ENCODE measurements around the gene ATP6V0C. TPM values are rescaled to one million over a fixed set of nuclear protein-coding genes. Genes with fewer than 3 reads are reported as not detected.
"Not testable (repeated sequence)": the region's sequence is repeated elsewhere in the genome, so short reads cannot be mapped to it uniquely, and the experiment has no call there.

Gene ATP6V0C
- total and polyA plus RNA-seq, 2 of the 13 experiments (the other 11 are each of a cell fraction or from before 2014, with no cell fraction given), result 10.4 to 20.1 TPM

GRCh38 chr16:2541409-2541808, 27.7 kb downstream of the ATP6V0C start (continued):
- peak; percentile 49; the same call in 1 of the 2 replicates for TF ChIP-seq CBX5 (CRISPR knock-in tag; IDR thresholded peaks at IDR 0.05; ENCODE audit: borderline replicate concordance)
- 0 out of 2 replicates have a peak, but pooled peaks have one; percentile 24 for TF ChIP-seq SAFB2 (CRISPR knock-in tag; IDR thresholded peaks at IDR 0.05; ENCODE audit: borderline replicate concordance, low read depth)
- not testable (repeated sequence) for TF ChIP-seq FOXP1 (IDR thresholded peaks at IDR 0.05)
- TF ChIP-seq FOXP1 (CRISPR knock-in tag; IDR thresholded peaks at IDR 0.05), result peak; percentile 51
- TF ChIP-seq KDM3A (CRISPR knock-in tag; IDR thresholded peaks at IDR 0.05; ENCODE audit: low read depth), result 0 out of 2 replicates have a peak, but pooled peaks have one; percentile 38
- TF ChIP-seq KDM6A (CRISPR knock-in tag; IDR thresholded peaks at IDR 0.05; ENCODE audit: low read depth), result peak; percentile 43; the same call in 1 of the 2 replicates
- peak; percentile 38; the same call in 1 of the 2 replicates for TF ChIP-seq NCOR1 (IDR thresholded peaks at IDR 0.05; ENCODE audit: borderline replicate concordance, low read length)
- TF ChIP-seq ZBTB38 (CRISPR knock-in tag; IDR thresholded peaks at IDR 0.05), result peak; percentile 77
- peak; percentile 73 for TF ChIP-seq DMAP1 (CRISPR knock-in tag; IDR thresholded peaks at IDR 0.05)
- TF ChIP-seq MXD4 (CRISPR knock-in tag; IDR thresholded peaks at IDR 0.05), result peak; percentile 84
- peak; percentile 61; the same call in 1 of the 2 replicates for TF ChIP-seq MEIS2 (CRISPR knock-in tag; IDR thresholded peaks at IDR 0.05)
- TF ChIP-seq TEAD3 (CRISPR knock-in tag; optimal IDR thresholded peaks at IDR 0.05; ENCODE audit: borderline replicate concordance), result peak; percentile 65
- peak; percentile 23; the same call in 1 of the 2 replicates for TF ChIP-seq ZNF788 (CRISPR knock-in tag; IDR thresholded peaks at IDR 0.05; ENCODE audit: borderline replicate concordance)
- 0 out of 2 replicates have a peak, but pooled peaks have one; percentile 31 for TF ChIP-seq ELF1 (CRISPR knock-in tag; IDR thresholded peaks at IDR 0.05)
- peak; percentile 54; the same call in 1 of the 2 replicates for TF ChIP-seq IRF2 (CRISPR knock-in tag; IDR thresholded peaks at IDR 0.05)
- 0 out of 2 replicates have a peak, but pooled peaks have one; percentile 34 for TF ChIP-seq HINFP (CRISPR knock-in tag; IDR thresholded peaks at IDR 0.05; ENCODE audit: low read depth)
- TF ChIP-seq ZNF770 (CRISPR knock-in tag; IDR thresholded peaks at IDR 0.05), result peak; percentile 48; the same call in 1 of the 2 replicates
- peak; percentile 35; the same call in 1 of the 2 replicates for TF ChIP-seq ZFX (CRISPR knock-in tag; IDR thresholded peaks at IDR 0.05; ENCODE audit: low read depth)
- peak; percentile 53 for TF ChIP-seq NCOA2 (CRISPR knock-in tag; IDR thresholded peaks at IDR 0.05)
- 0 out of 2 replicates have a peak, but pooled peaks have one; percentile 29 for TF ChIP-seq UBTF (CRISPR knock-in tag; IDR thresholded peaks at IDR 0.05)
- peak; percentile 19; the same call in 1 of the 2 replicates for TF ChIP-seq STAG1 (CRISPR knock-in tag; IDR thresholded peaks at IDR 0.05)
- TF ChIP-seq MXD3 (CRISPR knock-in tag; IDR thresholded peaks at IDR 0.05), result 0 out of 2 replicates have a peak, but pooled peaks have one; percentile 39
- TF ChIP-seq CEBPG (CRISPR knock-in tag; IDR thresholded peaks at IDR 0.05), result peak; percentile 56
- TF ChIP-seq PHF20 (CRISPR knock-in tag; IDR thresholded peaks at IDR 0.05), result 0 out of 2 replicates have a peak, but pooled peaks have one; percentile 16
- TF ChIP-seq, protein P1, sequence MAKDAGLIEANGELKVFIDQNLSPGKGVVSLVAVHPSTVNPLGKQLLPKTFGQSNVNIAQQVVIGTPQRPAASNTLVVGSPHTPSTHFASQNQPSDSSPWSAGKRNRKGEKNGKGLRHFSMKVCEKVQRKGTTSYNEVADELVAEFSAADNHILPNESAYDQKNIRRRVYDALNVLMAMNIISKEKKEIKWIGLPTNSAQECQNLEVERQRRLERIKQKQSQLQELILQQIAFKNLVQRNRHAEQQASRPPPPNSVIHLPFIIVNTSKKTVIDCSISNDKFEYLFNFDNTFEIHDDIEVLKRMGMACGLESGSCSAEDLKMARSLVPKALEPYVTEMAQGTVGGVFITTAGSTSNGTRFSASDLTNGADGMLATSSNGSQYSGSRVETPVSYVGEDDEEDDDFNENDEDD (CRISPR knock-in tag; IDR thresholded peaks at IDR 0.05; ENCODE audit: borderline replicate concordance), result peak; percentile 86
